SK-N-MC (cell line): ENCODE results near the gene PRDM15.

Source experiments
- EZH2 ChIP-seq: fragments of 200-600 bp; sonication (generic); IDR thresholded peaks from one replicate; pipeline ENCODE4 v1.6.1; 2017; ENCODE audit warnings: antibody characterized with exemption
- FOXP2 ChIP-seq: optimal IDR thresholded peaks from 2 replicates; pipeline ENCODE3; 2011; ENCODE audit warnings: mild to moderate bottlenecking, moderate library complexity; ENCODE audit not compliant: insufficient read depth; ENCODE audit errors: extremely low read length, control extremely low read depth
- POLR2AphosphoS5 ChIP-seq: IDR thresholded peaks from 2 replicates; pipeline ENCODE4 v1.6.1; 2012; ENCODE audit warnings: mild to moderate bottlenecking, low read depth, low read length, borderline replicate concordance

DNA sequence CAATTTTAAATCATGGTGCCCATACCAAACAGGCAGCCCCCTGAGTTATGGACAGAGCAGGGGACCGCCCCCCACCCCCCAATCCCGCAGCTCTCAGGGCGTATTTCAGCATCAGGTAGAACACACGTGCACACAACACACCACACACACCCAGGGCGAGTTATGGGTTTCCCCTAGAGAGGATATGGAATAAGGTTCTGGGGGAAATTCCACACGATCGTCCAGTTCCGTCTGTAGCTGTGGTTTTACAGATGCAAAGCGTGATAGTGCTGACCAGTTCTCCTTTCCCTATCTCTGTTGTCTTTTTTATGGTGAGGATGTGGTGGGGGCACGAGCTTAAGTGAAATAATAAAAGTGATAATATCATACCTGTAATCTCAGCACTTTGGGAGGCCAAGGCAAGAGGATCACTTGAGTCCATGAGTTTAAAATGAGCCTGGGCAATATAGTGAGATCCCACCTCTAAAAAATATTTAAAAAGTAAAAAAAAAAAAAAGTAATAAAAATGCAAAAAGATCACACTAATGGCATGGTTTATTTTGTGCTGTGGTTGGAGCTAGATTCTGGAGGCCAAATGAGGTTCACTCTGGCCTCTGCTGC is 49.6 kb upstream of the PRDM15 start:
- TF ChIP-seq POLR2AphosphoS5 (no peak), EZH2 (no peak), FOXP2 (no peak)
